CD4-positive, alpha-beta T cell treated with Interferon gamma for 1 hour (primary cell): ENCODE measurements around the gene CX3CL1.
"Not testable (repeated sequence)": the region's sequence is repeated elsewhere in the genome, so short reads cannot be mapped to it uniquely, and the experiment has no call there.

Experiments
- DNase-seq: peaks from one replicate; pipeline ENCODE4 v3.0.0-alpha.2; 2020

The CX3CL1 gene

GRCh38 chr16:57372372-57373116, at the start of gene CX3CL1:
Gene CX3CL1, plus strand, starts transcription at chr16:57372490. Its CDS starts 79 bp downstream, at chr16:57372569.
- DNase-seq: no peak

- DNase-seq: no peak
These were observed 47.5 kb upstream of the CX3CL1 start for GRCh38 chr16:57324749-57325148.

GRCh38 chr16:57325458-57325857, 46.8 kb upstream of the CX3CL1 start:
- no peak for DNase-seq

GRCh38 chr16:57329718-57330327, 42.5 kb upstream of the CX3CL1 start:
- DNase-seq: no peak

- no peak for DNase-seq
These were observed 40.9 kb upstream of the CX3CL1 start for GRCh38 chr16:57331355-57331754.

GRCh38 chr16:57333402-57333801, 38.9 kb upstream of the CX3CL1 start:
- DNase-seq: no peak

GRCh38 chr16:57335366-57335765, 36.9 kb upstream of the CX3CL1 start:
- no peak for DNase-seq

GRCh38 chr16:57341062-57341440, 31.2 kb upstream of the CX3CL1 start:
- no peak for DNase-seq

- DNase-seq: no peak
These were observed 30.6 kb upstream of the CX3CL1 start for GRCh38 chr16:57341441-57342303.

GRCh38 chr16:57342606-57343005, 29.7 kb upstream of the CX3CL1 start:
- not testable (repeated sequence) for DNase-seq

GRCh38 chr16:57343221-57343620, 29.1 kb upstream of the CX3CL1 start:
- no peak for DNase-seq

- DNase-seq: not testable (repeated sequence)
These were observed 28.2 kb upstream of the CX3CL1 start for GRCh38 chr16:57344094-57344493.

GRCh38 chr16:57345021-57345420, 27.3 kb upstream of the CX3CL1 start:
- no peak for DNase-seq

- DNase-seq: no peak
These were observed 26.6 kb upstream of the CX3CL1 start for GRCh38 chr16:57345666-57346204.

GRCh38 chr16:57347858-57348257, 24.4 kb upstream of the CX3CL1 start:
- DNase-seq: no peak

- no peak for DNase-seq
These were observed 24.0 kb upstream of the CX3CL1 start for GRCh38 chr16:57348327-57348726.

GRCh38 chr16:57349212-57350031, 22.9 kb upstream of the CX3CL1 start:
- peak; percentile 69 for DNase-seq

- no peak for DNase-seq
These were observed 19.6 kb upstream of the CX3CL1 start for GRCh38 chr16:57352636-57353047.

GRCh38 chr16:57354311-57354710, 18.0 kb upstream of the CX3CL1 start:
- DNase-seq: no peak

- DNase-seq: no peak
These were observed 16.3 kb upstream of the CX3CL1 start for GRCh38 chr16:57355898-57356414.

- DNase-seq: no peak
These were observed 15.7 kb upstream of the CX3CL1 start for GRCh38 chr16:57356547-57356946.
